HG02642 (cell line): ENCODE results near the gene CEACAM4.
"Not testable (repeated sequence)": the region's sequence is repeated elsewhere in the genome, so short reads cannot be mapped to it uniquely, and the experiment has no call there.

Source experiments
- ATAC-seq: cut with Tn5 transposase; IDR thresholded peaks from one replicate; pipeline ENCODE4 v1.9.1; 2021; ENCODE audit warnings: mild to moderate bottlenecking; ENCODE audit not compliant: unreplicated experiment, poor library complexity

Gene CEACAM4

GRCh38 chr19:41626877-41627276, at the start of gene CEACAM4:
TSS of gene CEACAM4 (minus strand) at chr19:41627074. CDS start at chr19:41626963, 111 bp downstream.
- no peak for ATAC-seq

DNA sequence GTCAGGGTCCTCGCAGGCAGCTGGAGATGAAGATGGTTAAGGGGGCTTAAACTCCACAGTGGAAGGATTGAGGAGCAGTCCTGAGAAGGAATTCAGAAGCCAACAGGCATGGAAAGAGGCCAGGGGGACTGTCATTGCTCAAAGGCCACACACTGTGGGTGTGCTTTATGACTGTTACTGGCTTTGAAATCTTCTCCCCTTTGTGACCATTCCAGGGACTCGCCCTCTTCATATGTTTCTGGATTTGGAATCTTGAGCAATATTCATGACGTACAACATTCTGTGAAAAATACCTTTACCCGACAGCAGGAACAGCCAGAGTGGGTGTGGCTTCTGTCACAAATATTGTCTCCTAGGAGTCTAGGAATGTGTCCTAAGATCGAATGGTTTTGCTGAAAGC, 44.6 kb upstream of the CEACAM4 start:
- no peak for ATAC-seq

GRCh38 chr19:41670755-41671154, 43.9 kb upstream of the CEACAM4 start:
- no peak for ATAC-seq

DNA sequence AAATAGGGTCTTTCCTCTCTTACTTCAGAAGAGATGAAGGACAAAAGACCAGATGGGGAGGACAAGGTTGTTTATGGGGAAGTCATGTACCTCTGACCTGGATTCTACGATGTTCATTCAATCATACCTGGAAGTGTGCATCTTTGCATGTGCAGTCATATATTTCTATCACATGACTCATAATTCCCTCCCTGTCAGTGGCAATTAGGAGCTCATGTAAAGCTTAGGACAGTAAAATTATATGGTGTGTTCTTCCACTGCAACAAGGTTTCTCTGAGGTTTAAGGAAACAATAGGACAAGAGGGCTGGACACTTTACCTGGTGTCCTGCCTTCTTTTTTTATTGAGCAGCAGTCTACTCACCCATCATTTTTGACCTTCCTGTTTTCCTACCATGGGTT, 41.4 kb upstream of the CEACAM4 start:
- no peak for ATAC-seq

- ATAC-seq: no peak
Measured at GRCh38 chr19:41666075-41666474, 39.2 kb upstream of the CEACAM4 start.

GRCh38 chr19:41657157-41657556, 30.3 kb upstream of the CEACAM4 start:
- no peak for ATAC-seq

DNA sequence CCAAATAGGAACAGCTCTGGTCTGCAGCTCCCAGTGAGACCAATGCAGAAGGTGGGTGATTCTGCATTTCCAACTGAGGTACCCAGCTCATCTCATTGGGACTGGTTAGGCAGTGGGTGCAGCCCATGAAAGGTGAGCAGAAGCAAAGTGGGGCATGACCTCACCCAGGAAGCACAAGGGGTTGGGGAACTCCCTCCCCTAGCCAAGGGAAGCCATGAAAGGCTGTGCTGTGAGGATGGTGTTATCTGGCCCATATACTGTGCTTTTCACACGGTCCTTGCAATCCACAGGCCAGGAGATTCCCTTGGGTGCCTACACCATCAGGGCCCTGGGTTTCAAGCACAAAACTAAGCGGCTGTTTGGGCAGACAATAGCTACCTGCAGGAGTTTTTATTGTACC, 29.9 kb upstream of the CEACAM4 start:
- not testable (repeated sequence) for ATAC-seq

- ATAC-seq: no peak
Measured at GRCh38 chr19:41652250-41652649, 25.4 kb upstream of the CEACAM4 start.

DNA sequence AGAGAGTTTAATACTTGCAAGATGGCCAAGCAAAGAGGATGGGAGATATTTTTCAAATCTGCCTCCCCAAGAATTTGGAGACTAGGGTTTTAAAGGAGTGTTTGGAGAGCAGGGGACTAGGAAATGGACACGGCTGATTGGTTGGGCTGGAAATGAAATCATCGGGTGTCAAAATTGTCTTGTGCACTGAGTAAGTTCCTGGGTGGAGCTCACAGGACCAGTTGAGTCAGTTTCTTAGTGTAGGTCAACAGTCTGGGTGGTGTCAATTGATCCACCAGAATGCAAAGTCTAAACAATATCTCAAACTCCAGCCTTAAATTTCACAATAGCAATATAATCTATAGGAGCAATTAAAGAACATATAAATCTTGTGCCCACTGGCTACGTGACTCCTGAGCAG, 23.0 kb upstream of the CEACAM4 start:
- ATAC-seq: no peak

GRCh38 chr19:41646589-41647204, 19.8 kb upstream of the CEACAM4 start:
- ATAC-seq: no peak

- ATAC-seq: no peak
Measured at GRCh38 chr19:41641879-41642485, 15.1 kb upstream of the CEACAM4 start.

- ATAC-seq: no peak
Measured at GRCh38 chr19:41638641-41639081, 11.8 kb upstream of the CEACAM4 start.

GRCh38 chr19:41637484-41637883, 10.6 kb upstream of the CEACAM4 start:
- ATAC-seq: no peak

GRCh38 chr19:41627966-41628675, 1.2 kb upstream of the CEACAM4 start:
- no peak for ATAC-seq

DNA sequence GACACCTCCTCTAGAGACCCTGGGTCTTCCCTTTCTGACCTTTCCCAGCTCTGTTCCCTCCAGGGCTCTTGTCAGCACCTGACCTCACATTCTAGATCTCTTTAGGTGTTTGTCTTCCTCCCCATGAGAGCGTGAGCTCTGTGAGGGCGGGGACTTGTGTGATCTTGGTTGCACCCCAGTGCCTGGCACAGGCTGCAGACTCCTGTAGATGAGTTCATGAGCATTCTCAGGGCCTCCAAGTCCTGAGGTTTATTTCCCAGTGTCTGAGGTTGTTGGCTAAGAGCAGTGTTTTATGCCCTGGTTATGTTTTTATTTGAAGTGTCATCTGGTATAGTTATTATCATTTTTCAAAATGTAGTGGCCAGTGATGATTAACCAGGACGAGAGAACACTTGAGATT, 596 bp downstream of the CEACAM4 start:
- no peak for ATAC-seq

DNA sequence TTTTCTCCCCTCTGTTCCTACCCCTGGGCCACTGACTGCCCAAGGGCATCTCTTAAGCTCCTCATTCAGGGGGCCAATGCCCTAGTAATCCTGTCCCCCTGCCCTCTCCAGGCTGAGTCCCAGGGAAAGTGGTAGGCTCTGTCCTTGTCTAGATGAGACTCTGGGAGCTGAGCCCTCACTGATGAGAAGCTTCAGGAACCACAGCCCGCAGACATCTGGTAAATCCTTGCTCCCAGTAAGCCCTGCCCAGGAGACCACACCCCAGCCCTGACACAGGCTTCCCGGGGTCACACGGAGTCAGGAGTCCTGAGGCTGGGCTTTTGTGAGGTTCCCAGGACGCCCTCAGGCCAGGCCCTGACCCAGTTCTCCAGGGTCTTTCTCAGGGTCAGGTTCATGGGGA, 1.9 kb downstream of the CEACAM4 start:
- ATAC-seq: no peak

GRCh38 chr19:41624515-41624914, 2.4 kb downstream of the CEACAM4 start:
- ATAC-seq: no peak

GRCh38 chr19:41623360-41623759, 3.5 kb downstream of the CEACAM4 start:
- no peak for ATAC-seq

DNA sequence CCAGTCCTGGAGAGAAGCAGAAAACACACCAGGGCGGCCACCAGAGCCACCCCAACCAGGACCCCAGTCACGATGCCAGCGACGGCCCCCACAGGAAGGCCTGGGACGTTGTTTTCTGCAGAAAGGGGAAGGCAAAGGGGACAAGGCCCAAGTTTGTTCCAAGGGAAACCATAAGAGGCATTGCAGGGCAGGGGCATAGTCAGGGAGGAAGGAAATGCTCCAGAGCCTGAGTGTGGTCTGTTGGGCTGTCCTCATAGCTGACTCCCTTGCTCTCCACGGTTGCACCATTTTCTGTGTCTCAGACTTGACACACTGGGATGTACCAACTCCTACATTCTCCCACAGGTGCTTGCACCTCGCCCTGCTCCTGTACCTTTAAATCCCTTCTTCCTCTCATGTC, 5.2 kb downstream of the CEACAM4 start:
- ATAC-seq: no peak

- ATAC-seq: no peak
Measured at GRCh38 chr19:41621226-41621625, 5.6 kb downstream of the CEACAM4 start.

DNA sequence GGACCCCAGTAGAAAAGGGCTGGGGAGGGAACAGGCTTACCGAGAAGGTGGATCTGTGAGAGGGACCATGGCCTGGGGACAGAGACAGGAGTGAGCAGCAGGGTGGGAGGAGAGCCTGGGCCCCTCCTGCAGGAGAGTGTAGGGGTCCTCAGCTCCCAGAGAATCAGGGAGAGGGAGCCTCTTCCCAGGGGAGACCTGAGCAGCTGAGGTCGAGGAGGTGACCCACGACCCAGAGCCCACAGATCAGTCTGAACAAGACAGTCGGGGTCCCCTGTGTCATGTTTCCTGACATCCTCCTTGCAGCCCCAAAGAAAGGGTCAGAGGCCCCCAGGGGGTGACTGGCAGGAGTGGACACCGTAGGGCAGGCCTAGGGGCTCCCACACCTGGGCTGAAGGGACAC, 6.7 kb downstream of the CEACAM4 start:
- ATAC-seq: no peak
